Fibroblast of villous mesenchyme (primary cell): Measurements from ENCODE around the gene ECT2. TPM values are rescaled to one million over a fixed set of nuclear protein-coding genes. Genes with fewer than 3 reads are reported as not detected.
"Not testable (repeated sequence)": the region's sequence is repeated elsewhere in the genome, so short reads cannot be mapped to it uniquely, and the experiment has no call there.

Experiments
- DNase-seq: peaks from one replicate; pipeline ENCODE4 v3.0.0-alpha.2; 2010; ENCODE audit warnings: low read depth
- H3K4me3 ChIP-seq: 2 replicates; pipeline ENCODE4 v1.5.1; 2011; ENCODE audit warnings: low read depth, mild to moderate bottlenecking, low read length
- CTCF ChIP-seq: IDR thresholded peaks from 2 replicates; pipeline ENCODE4 v1.5.1; 2012; ENCODE audit warnings: low read depth, mild to moderate bottlenecking, low read length; ENCODE audit not compliant: insufficient read depth
- total RNA-seq: library from RNA; depleted of rRNA; stranded (reverse); fragments of >200 nt; gene quantifications from 2 replicates; pipeline ENCODE4 v1.2.3, GENCODE V29; 2012

The ECT2 gene
- total RNA-seq, 1 donor: 73.4 TPM

- TF ChIP-seq CTCF: no peak
- H3K4me3 ChIP-seq: no peak overlapping the region
- no peak for DNase-seq
Measured at GRCh38 chr3:172853921-172854666, 103.6 kb downstream of the ECT2 start.

- no peak overlapping the region for H3K4me3 ChIP-seq
- no peak for DNase-seq
- no peak for TF ChIP-seq CTCF
Measured at GRCh38 chr3:172855037-172855436, 104.5 kb downstream of the ECT2 start.

- no peak for DNase-seq
- H3K4me3 ChIP-seq: no peak overlapping the region
- no peak for TF ChIP-seq CTCF
Measured at GRCh38 chr3:172856795-172857742, 106.5 kb downstream of the ECT2 start.

GRCh38 chr3:172859041-172859440 is 108.5 kb downstream of the ECT2 start:
- DNase-seq: no peak
- no peak overlapping the region for H3K4me3 ChIP-seq
- TF ChIP-seq CTCF: no peak

- DNase-seq, H3K4me3 ChIP-seq: not testable (repeated sequence)
Measured at GRCh38 chr3:172866726-172867350, 116.3 kb downstream of the ECT2 start.

- H3K4me3 ChIP-seq: no peak overlapping the region
- no peak for TF ChIP-seq CTCF
- no peak for DNase-seq
Measured at GRCh38 chr3:172868582-172869200, 118.2 kb downstream of the ECT2 start.

GRCh38 chr3:172869368-172869771 is 118.8 kb downstream of the ECT2 start:
- TF ChIP-seq CTCF: no peak
- peak; percentile 78 for DNase-seq
- no peak overlapping the region for H3K4me3 ChIP-seq
